GM12878 (cell line): ENCODE measurements around the gene COL23A1. TPM values are rescaled to one million over a fixed set of nuclear protein-coding genes. Genes with fewer than 3 reads are reported as not detected.

ENCODE experiments used
- ATAC-seq: fragments of 200-7000 bp; cut with Tn5 transposase; 3 replicates; pipeline ENCODE4 v1.9.1; 2020; ENCODE audit warnings: mild to moderate bottlenecking, moderate library complexity
- BruUV-seq: library from RNA; stranded (reverse); fragments of 400-500 nt; replicated peaks from 2 replicates; lab custom pipeline; 2021; lab: Mats Ljungman, UMichigan
- CTCF ChIA-PET: fragments of 300-600 bp; sonication (Branson Sonifier 250); formaldehyde crosslinking; extraction: SDS; loops from one replicate; lab custom pipeline; 2021; ENCODE audit warnings: inconsistent platforms; lab: Yijun Ruan, JAX
- POLR2A ChIA-PET: fragments of 350-600 bp; formaldehyde crosslinking; extraction: SDS; loops from one replicate; lab custom pipeline; 2021; ENCODE audit warnings: inconsistent platforms; lab: Charles Lee
- RAD21 ChIA-PET: fragments of 300-600 bp; sonication (Branson Sonifier 250); formaldehyde crosslinking; loops from one replicate; lab custom pipeline; 2023; ENCODE audit warnings: antibody characterized with exemption; ENCODE audit not compliant: unreplicated experiment; lab: Charles Lee
- SMC1A ChIA-PET: fragments of 300-600 bp; sonication (Branson Sonifier 250); formaldehyde crosslinking; loops from one replicate; lab custom pipeline; 2023; ENCODE audit not compliant: unreplicated experiment, uncharacterized antibody; lab: Charles Lee
- DNase-seq: peaks from one replicate; pipeline ENCODE4 v3.0.0-alpha.2; 2011; ENCODE audit warnings: low read depth, low spot score
- FAIRE-seq: peaks from 3 replicates; lab custom pipeline; 2011; peaks lifted over from hg19 to GRCh38; lab: Jason Lieb, UNC
- H2AFZ ChIP-seq: 2 replicates; pipeline ENCODE4 v1.6.0; 2011; ENCODE audit warnings: low read depth, low read length, control low read depth; ENCODE audit not compliant: control insufficient read depth
- H3K27ac ChIP-seq: 2 replicates; pipeline ENCODE4 v1.5.1; 2011; ENCODE audit warnings: control low read depth; ENCODE audit not compliant: control insufficient read depth, insufficient read depth
- H3K27me3 ChIP-seq, 2 experiments: replicated peaks in 1 of 2; 2 replicates each; pipeline versions ENCODE4 v1.6.0 to v1.6.1; 2011; ENCODE audit warnings: low read length in 1 of 2; ENCODE audit not compliant: control insufficient read depth in 2 of 2, insufficient read depth in 2 of 2
- H3K36me3 ChIP-seq, 2 experiments: 2 replicates each; pipeline ENCODE4 v1.5.1; 2011; ENCODE audit warnings: low read length in 1 of 2; ENCODE audit not compliant: control insufficient read depth in 2 of 2, insufficient read depth in 2 of 2
- H3K4me1 ChIP-seq: 2 replicates; pipeline ENCODE4 v1.6.1; 2011; ENCODE audit warnings: mild to moderate bottlenecking, low read length, moderate library complexity, mixed read lengths; ENCODE audit not compliant: control insufficient read depth, insufficient read depth
- H3K4me2 ChIP-seq: 2 replicates; pipeline ENCODE4 v1.6.0; 2011; ENCODE audit warnings: control low read depth; ENCODE audit not compliant: control insufficient read depth, insufficient read depth
- H3K4me3 ChIP-seq: fragments of 200-600 bp; sonication (generic); 2 replicates; pipeline ENCODE4 v1.5.1; 2016
- H3K79me2 ChIP-seq: 2 replicates; pipeline ENCODE4 v1.6.0; 2011; ENCODE audit warnings: low read length; ENCODE audit not compliant: control insufficient read depth, insufficient read depth
- H3K9ac ChIP-seq: 2 replicates; pipeline ENCODE4 v1.8.0; 2011; ENCODE audit warnings: low read length, control low read depth, mixed read lengths; ENCODE audit not compliant: control insufficient read depth, insufficient read depth
- H3K9me3 ChIP-seq: replicated peaks from 3 replicates; pipeline ENCODE4 v1.5.1; 2011; ENCODE audit warnings: mild to moderate bottlenecking, low read length; ENCODE audit not compliant: control insufficient read depth, insufficient read depth
- H4K20me1 ChIP-seq: 2 replicates; pipeline ENCODE4 v1.6.0; 2011; ENCODE audit not compliant: control insufficient read depth, insufficient read depth
- CHD1 ChIP-seq: IDR thresholded peaks from 2 replicates; pipeline ENCODE4 v1.6.1; 2012; ENCODE audit warnings: low read depth, low read length, improper control_type of control experiment
- ETV6 ChIP-seq, 2 experiments: fragments of 450-650 bp in 1 of 2; IDR thresholded peaks in 1 of 2; conservative IDR thresholded peaks in 1 of 2; 2 replicates each; pipeline ENCODE4 v1.6.1; 2014; ENCODE audit warnings: antibody characterized with exemption in 1 of 2, borderline replicate concordance in 1 of 2, low read depth in 1 of 2, mild to moderate bottlenecking in 1 of 2, moderate library complexity in 1 of 2
- HCFC1 ChIP-seq: fragments of 150-350 bp; IDR thresholded peaks from 2 replicates; pipeline ENCODE4 v1.6.1; 2014; ENCODE audit warnings: low read length
- IKZF1 ChIP-seq: fragments of 450-650 bp; conservative IDR thresholded peaks from 2 replicates; pipeline ENCODE4 v1.6.1; 2017; ENCODE audit warnings: antibody characterized with exemption, mild to moderate bottlenecking
- JUNB ChIP-seq: IDR thresholded peaks from 2 replicates; pipeline ENCODE4 v1.6.1; 2016; ENCODE audit warnings: antibody characterized with exemption, mild to moderate bottlenecking
- MYC ChIP-seq: IDR thresholded peaks from 2 replicates; pipeline ENCODE4 v1.6.1; 2011; ENCODE audit warnings: mild to moderate bottlenecking, low read length, moderate library complexity, inconsistent platforms; ENCODE audit not compliant: insufficient read depth, insufficient replicate concordance, insufficient read length, severe bottlenecking
- NFXL1 ChIP-seq: fragments of 450-650 bp; IDR thresholded peaks from 2 replicates; pipeline ENCODE4 v1.6.1; 2017; ENCODE audit warnings: antibody characterized with exemption, mild to moderate bottlenecking, borderline replicate concordance
- POLR2A ChIP-seq: IDR thresholded peaks from 2 replicates; pipeline ENCODE4 v1.6.1; 2011; ENCODE audit warnings: low read depth, mild to moderate bottlenecking, low read length
- POLR2AphosphoS2 ChIP-seq: IDR thresholded peaks from 2 replicates; pipeline ENCODE4 v1.6.1; 2011; ENCODE audit warnings: low read depth, mild to moderate bottlenecking, low read length, improper control_type of control experiment, moderate library complexity
- SUZ12 ChIP-seq: fragments of 200-600 bp; sonication (generic); IDR thresholded peaks from one replicate; pipeline ENCODE4 v1.6.1; 2018; ENCODE audit warnings: antibody characterized with exemption, mild to moderate bottlenecking; ENCODE audit not compliant: unreplicated experiment
- WGBS: methylation state at CpG from one replicate; pipeline ENCODE4 v1.1.6; 2016; ENCODE audit warnings: low lambda C conversion rate; ENCODE audit not compliant: insufficient replicate concordance, insufficient coverage; ENCODE audit errors: missing lambda C conversion rate; 5-methylcytosine and 5-hydroxymethylcytosine counted together
- in situ Hi-C: fragments of 300-500 bp; cut with MboI; formaldehyde crosslinking; loops from 9 replicates; pipeline ENCODE4 v1.14.3; 2018; ENCODE audit warnings: mixed read lengths
- intact Hi-C: fragments of 100-400 bp; cut with micrococcal nuclease; formaldehyde crosslinking; loops from one replicate; pipeline ENCODE4 v1.14.2; 2022; ENCODE audit not compliant: unreplicated experiment
- polyA plus RNA-seq, 11 experiments: library from polyadenylated mRNA; depleted of rRNA in 4 of 11; unstranded in 6 of 11; stranded (reverse) in 5 of 11; fragments of >200 nt; fragmentation: Nextera tagmentation in 4 of 11; fragmentation: Illumina TruSeq in 1 of 11; extraction: Ambion mirVana in 4 of 11; extraction: Trizol in 1 of 11; gene quantifications; 1 replicate in 1 of 11; 2 replicates in 10 of 11; pipeline versions ENCODE4 v1.2.1 to v1.2.3, GENCODE V29; 2011 to 2016; ENCODE audit warnings: inconsistent platforms in 2 of 11, missing spikeins in 2 of 11, low read depth in 1 of 11
- total RNA-seq, 4 experiments: library from RNA; depleted of rRNA in 3 of 4; stranded (reverse); fragments of >200 nt in 3 of 4; fragmentation: Illumina TruSeq in 1 of 4; extraction: Trizol in 1 of 4; gene quantifications; 2 replicates each; pipeline versions ENCODE4 v1.2.1 to v1.2.3, GENCODE V29; 2013 to 2021
- TF ChIP-seq, protein P1 (sequence below): IDR thresholded peaks from 2 replicates; pipeline ENCODE4 v1.6.1; 2012; ENCODE audit warnings: low read depth, low read length, improper control_type of control experiment
- TF ChIP-seq, protein P2 (sequence below): fragments of 450-650 bp; IDR thresholded peaks from 2 replicates; pipeline ENCODE4 v1.6.1; 2018; ENCODE audit warnings: borderline replicate concordance, mild to moderate bottlenecking; ENCODE audit not compliant: partially characterized antibody
- TF ChIP-seq, protein P3 (sequence below): fragments of 450-650 bp; IDR thresholded peaks from 2 replicates; pipeline ENCODE4 v1.6.1; 2017; ENCODE audit warnings: antibody characterized with exemption, mild to moderate bottlenecking, moderate library complexity

COL23A1 gene
- total and polyA plus RNA-seq, 10 of the 15 experiments (the other 5 are each of a cell fraction or from before 2014, with no cell fraction given), result 0.03 to 0.83 (median 0.09) TPM; not detected in 5

DNA sequence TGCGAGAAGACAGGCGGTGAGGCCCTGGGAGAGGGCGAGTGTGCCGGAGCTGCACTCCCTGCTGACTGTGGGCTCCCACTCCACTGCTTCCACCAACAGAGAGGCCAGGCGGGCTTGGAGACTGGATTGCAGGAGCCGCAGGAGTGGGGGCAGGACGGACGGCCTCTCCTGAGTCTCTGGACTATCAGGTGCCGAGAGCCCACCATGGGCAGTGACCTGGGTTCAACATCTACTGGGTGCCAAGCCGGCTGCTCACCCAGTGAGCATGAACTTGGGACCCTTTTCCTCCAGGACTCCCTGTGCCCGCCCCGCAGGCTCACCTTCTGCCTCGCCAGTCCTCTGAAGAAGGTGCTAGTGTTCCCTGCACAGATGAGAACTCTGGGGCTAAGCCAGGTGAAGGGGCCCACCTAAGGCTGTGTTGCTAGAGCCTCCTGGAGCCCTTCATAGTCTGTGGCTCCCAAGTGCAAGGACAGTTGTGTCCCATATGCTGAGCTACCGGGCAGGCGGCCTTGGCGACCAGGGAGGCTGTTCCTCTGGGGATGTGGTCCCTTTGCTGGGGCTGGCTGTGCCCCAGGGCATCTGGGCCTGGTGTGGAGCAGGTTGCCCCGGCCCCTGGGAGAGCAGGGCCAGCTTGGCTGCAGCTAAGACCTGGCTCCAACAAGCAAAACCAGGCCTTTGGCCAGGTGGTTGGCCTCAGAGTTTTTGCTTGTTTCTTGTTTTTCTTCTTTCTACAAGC is 279.9 kb downstream of the COL23A1 start:
- BruUV-seq, result no TSS peak
- in situ Hi-C loops, result no loop called here
- CTCF ChIA-PET, result no interaction called here
- Histone ChIP-seq H4K20me1 (no peaks in the 10 kb centered on the region), H3K4me2 (no peak overlapping the region), H3K27me3 (no peaks in the 10 kb centered on the region; a peak in 2 of 4 replicates), H3K4me1 (no peaks in the 10 kb centered on the region), H3K36me3 (no peaks in the 10 kb centered on the region), H3K79me2 (no peaks in the 10 kb centered on the region), H3K27ac (no peak overlapping the region), H3K4me3 (no peak overlapping the region), H3K9ac (no peak overlapping the region), H3K9me3 (no peaks in the 10 kb centered on the region), H2AFZ (no peak overlapping the region)
- intact Hi-C loops, result no loop called here
- no peak for FAIRE-seq
- DNase-seq, result no peak
- ATAC-seq, result no peak
- RAD21 ChIA-PET, result no interaction called here
- POLR2A ChIA-PET, result no interaction called here
- SMC1A ChIA-PET, result no interaction called here
- 55% methylated on average over 17 of the region's 17 CpGs for WGBS
- TF ChIP-seq, protein P1, sequence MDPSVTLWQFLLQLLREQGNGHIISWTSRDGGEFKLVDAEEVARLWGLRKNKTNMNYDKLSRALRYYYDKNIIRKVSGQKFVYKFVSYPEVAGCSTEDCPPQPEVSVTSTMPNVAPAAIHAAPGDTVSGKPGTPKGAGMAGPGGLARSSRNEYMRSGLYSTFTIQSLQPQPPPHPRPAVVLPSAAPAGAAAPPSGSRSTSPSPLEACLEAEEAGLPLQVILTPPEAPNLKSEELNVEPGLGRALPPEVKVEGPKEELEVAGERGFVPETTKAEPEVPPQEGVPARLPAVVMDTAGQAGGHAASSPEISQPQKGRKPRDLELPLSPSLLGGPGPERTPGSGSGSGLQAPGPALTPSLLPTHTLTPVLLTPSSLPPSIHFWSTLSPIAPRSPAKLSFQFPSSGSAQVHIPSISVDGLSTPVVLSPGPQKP, result no peak
- TF ChIP-seq ETV6 (conservative IDR thresholded peaks at IDR 0.05 in 1 of 2, IDR thresholded peaks at IDR 0.05 in 1 of 2; ENCODE audit: borderline replicate concordance in 1 of 2, low read depth in 1 of 2) (no peak), IKZF1 (no peak), POLR2A (no peak), HCFC1 (no peak), POLR2AphosphoS2 (no peak), SUZ12 (no peak), MYC (no peak), JUNB (no peak), CHD1 (no peak), NFXL1 (no peak)
- TF ChIP-seq, protein P2, sequence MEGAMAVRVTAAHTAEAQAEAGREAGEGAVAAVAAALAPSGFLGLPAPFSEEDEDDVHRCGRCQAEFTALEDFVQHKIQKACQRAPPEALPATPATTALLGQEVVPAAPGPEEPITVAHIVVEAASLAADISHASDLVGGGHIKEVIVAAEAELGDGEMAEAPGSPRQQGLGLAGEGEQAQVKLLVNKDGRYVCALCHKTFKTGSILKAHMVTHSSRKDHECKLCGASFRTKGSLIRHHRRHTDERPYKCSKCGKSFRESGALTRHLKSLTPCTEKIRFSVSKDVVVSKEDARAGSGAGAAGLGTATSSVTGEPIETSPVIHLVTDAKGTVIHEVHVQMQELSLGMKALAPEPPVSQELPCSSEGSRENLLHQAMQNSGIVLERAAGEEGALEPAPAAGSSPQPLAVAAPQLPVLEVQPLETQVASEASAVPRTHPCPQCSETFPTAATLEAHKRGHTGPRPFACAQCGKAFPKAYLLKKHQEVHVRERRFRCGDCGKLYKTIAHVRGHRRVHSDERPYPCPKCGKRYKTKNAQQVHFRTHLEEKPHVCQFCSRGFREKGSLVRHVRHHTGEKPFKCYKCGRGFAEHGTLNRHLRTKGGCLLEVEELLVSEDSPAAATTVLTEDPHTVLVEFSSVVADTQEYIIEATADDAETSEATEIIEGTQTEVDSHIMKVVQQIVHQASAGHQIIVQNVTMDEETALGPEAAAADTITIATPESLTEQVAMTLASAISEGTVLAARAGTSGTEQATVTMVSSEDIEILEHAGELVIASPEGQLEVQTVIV, result no peak
- TF ChIP-seq, protein P3, sequence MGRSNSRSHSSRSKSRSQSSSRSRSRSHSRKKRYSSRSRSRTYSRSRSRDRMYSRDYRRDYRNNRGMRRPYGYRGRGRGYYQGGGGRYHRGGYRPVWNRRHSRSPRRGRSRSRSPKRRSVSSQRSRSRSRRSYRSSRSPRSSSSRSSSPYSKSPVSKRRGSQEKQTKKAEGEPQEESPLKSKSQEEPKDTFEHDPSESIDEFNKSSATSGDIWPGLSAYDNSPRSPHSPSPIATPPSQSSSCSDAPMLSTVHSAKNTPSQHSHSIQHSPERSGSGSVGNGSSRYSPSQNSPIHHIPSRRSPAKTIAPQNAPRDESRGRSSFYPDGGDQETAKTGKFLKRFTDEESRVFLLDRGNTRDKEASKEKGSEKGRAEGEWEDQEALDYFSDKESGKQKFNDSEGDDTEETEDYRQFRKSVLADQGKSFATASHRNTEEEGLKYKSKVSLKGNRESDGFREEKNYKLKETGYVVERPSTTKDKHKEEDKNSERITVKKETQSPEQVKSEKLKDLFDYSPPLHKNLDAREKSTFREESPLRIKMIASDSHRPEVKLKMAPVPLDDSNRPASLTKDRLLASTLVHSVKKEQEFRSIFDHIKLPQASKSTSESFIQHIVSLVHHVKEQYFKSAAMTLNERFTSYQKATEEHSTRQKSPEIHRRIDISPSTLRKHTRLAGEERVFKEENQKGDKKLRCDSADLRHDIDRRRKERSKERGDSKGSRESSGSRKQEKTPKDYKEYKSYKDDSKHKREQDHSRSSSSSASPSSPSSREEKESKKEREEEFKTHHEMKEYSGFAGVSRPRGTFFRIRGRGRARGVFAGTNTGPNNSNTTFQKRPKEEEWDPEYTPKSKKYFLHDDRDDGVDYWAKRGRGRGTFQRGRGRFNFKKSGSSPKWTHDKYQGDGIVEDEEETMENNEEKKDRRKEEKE, result no peak
